ENCODE data around the gene CBARP.

Gene CBARP

GRCh38 chr19:1283917-1284292, 46.1 kb upstream of the CBARP start:
- DNase-seq (ENCODE audit: extremely low read depth, low read depth), result no peak
- no peak for TF ChIP-seq CTCF (IDR thresholded peaks at IDR 0.05; ENCODE audit: low read depth, low read length)

GRCh38 chr19:1283207-1283916, 45.6 kb upstream of the CBARP start:
- no peak for TF ChIP-seq CTCF (IDR thresholded peaks at IDR 0.05; ENCODE audit: low read depth, low read length)
- DNase-seq (ENCODE audit: extremely low read depth, low read depth), result no peak

GRCh38 chr19:1282588-1283206, 44.9 kb upstream of the CBARP start:
- DNase-seq (ENCODE audit: extremely low read depth, low read depth), result no peak
- TF ChIP-seq CTCF (IDR thresholded peaks at IDR 0.05; ENCODE audit: low read depth, low read length), result no peak

GRCh38 chr19:1281569-1282287, 43.9 kb upstream of the CBARP start:
- no peak for TF ChIP-seq CTCF (IDR thresholded peaks at IDR 0.05; ENCODE audit: low read depth, low read length)

GRCh38 chr19:1280636-1281568, 43.1 kb upstream of the CBARP start:
- no peak for DNase-seq (ENCODE audit: extremely low read depth, low read depth)
- no peak for TF ChIP-seq CTCF (IDR thresholded peaks at IDR 0.05; ENCODE audit: low read depth, low read length)

More at GRCh38 chr19:1281569-1282287, 43.9 kb upstream of the CBARP start:
- no peak for DNase-seq (ENCODE audit: extremely low read depth, low read depth)

- peak; percentile 58 for DNase-seq (ENCODE audit: extremely low read depth, low read depth)
- peak; percentile 93 for TF ChIP-seq CTCF (IDR thresholded peaks at IDR 0.05; ENCODE audit: low read depth, low read length)
These were observed 42.1 kb upstream of the CBARP start for GRCh38 chr19:1279782-1280341.
